GM18951 (cell line): ENCODE data around the gene CTSE.
"Not testable (repeated sequence)": the region's sequence is repeated elsewhere in the genome, so short reads cannot be mapped to it uniquely, and the experiment has no call there.

ENCODE experiments used
- POLR2A ChIP-seq: IDR thresholded peaks from 4 replicates; pipeline ENCODE4 v1.6.1; 2011; ENCODE audit warnings: mild to moderate bottlenecking; ENCODE audit not compliant: insufficient read length, insufficient read depth; ENCODE audit errors: extremely low read depth
- in situ Hi-C: fragments of 300-500 bp; cut with MboI; formaldehyde crosslinking; loops from one replicate; pipeline ENCODE4 v1.12.0; 2022; ENCODE audit warnings: low sequenced_read_pairs, mixed read lengths, inconsistent platforms; ENCODE audit not compliant: unreplicated experiment

CTSE gene

DNA sequence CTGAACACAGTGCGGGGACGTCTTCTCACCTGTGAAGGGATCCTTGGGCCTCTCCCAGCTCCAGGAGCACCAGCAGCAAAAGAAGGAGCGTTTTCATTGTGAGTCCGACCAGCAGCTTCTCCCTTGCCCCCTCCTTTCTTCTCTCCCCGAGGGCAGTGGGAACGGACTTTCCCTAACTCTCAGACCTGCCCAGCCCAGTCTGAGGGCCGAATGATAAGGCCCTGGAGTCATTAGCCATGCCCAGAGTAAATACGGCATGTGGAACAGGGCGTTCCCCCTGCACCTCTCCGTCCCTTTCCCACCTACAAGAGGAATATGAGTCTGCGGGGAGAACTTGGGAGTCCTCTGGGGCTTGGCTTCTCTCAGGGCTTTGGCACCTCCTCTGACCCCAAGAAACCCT, at the start of gene CTSE:
CTSE (minus strand) TSS at position 201 of the 400 bp plus-strand sequence; CDS start at position 97, 104 bp downstream.
- no peak for TF ChIP-seq POLR2A
- in situ Hi-C loops, result no loop called here

DNA sequence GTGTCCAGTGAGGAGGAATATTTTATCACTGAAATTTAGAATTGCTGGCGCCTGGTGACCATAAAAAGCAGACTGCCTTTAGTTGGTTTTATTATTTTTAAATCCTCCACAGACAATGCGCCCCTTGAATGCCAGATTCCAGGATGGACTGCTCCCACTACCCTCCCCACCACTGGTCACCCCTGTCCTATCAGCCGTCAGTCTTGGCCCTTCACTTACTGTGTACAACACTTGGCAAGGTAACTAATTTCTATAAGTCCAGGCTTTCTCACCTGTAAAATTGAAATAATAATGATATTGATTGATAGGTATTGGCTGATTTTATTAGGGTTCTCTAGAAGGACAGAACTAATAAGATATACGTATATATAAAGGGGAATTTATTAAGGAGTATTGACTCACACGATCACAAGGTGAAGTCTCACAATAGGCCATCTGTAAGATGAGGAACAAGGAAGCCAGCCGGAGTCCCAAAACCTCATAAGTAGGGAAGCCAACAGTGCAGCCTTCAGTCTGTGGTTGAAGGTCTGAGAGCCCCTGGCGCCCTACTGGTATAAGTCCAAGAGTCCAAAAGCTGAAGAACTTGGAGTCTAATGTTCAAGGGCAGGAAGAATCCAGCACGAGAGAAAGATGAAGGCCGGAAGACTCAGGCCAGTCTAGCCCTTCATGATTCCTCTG, 47.1 kb upstream of the CTSE start:
- in situ Hi-C loops, result no loop called here
- no peak for TF ChIP-seq POLR2A

- no peak for TF ChIP-seq POLR2A
Measured at GRCh38 chr1:206068314-206068713, 44.6 kb upstream of the CTSE start.

GRCh38 chr1:206067486-206068227, 44.0 kb upstream of the CTSE start:
- peak; percentile 26 for TF ChIP-seq POLR2A
- in situ Hi-C loops, result no loop called here

More at GRCh38 chr1:206068314-206068713, 44.6 kb upstream of the CTSE start:
- in situ Hi-C loops, result no loop called here

DNA sequence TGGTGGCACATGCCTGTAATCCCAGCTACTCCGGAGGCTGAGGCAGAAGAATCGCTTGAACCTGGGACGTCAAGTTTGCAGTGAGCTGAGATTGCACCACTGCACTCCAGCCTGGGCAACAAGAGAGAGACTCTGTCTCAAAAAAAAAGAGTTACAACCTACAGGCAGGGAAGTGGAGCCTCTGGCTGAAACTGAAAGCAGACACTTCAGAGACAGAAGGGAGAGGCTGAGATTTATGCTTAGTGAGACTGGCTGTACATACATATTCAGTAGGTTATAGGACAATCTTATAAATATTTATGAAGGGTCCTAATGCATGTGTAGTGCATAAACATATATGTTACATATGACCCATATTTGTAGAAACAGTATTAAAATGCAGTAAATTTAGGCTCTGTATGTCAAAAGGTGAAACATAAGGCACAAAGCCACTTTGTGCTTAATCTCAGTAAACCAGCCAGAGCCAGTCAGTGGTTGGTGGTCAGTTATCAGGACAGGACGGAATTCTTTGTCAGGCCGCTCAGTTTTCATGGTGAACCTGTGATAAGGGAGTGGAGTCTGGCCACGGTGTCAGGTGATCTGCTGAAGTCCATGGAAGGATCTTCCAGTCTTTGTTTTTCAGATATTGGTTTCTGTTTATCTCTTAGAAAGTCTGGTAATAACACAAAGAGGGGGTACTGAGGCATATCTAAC, 42.9 kb upstream of the CTSE start:
- in situ Hi-C loops, result no loop called here
- TF ChIP-seq POLR2A, result no peak

DNA sequence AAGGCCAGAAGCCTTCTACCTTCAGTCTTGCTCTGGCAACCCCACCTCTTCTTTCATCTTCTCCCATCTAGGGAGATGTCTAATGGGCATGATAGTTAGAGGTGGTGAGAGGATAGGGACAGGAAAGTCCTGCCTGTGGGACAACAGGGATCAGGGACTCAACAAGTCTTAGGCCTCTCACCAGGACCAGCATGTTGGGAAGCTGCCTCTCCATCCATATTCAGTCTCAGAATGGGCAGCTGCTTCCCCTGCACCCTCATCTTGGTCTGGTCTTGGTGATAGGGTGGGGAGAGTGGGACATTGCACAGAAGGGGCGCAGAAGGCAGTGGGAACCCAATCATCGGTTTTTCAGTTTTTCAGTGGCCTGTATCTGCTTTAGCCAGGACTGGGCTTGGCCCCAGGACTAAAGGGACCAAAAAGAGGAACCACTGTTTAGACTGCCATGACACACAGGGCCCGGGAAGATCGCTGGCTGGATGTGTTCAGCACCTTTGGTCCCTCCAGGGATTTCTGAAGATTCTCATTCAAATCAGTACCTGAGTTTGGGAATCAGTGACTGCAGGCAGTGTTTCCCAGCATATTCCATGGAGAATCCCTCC, 42.0 kb upstream of the CTSE start:
- no peak for TF ChIP-seq POLR2A
- in situ Hi-C loops, result no loop called here

- in situ Hi-C loops, result not testable (repeated sequence)
Measured at GRCh38 chr1:206064501-206064900, 40.8 kb upstream of the CTSE start.

GRCh38 chr1:206064001-206064400, 40.3 kb upstream of the CTSE start:
- in situ Hi-C loops, result not testable (repeated sequence)

DNA sequence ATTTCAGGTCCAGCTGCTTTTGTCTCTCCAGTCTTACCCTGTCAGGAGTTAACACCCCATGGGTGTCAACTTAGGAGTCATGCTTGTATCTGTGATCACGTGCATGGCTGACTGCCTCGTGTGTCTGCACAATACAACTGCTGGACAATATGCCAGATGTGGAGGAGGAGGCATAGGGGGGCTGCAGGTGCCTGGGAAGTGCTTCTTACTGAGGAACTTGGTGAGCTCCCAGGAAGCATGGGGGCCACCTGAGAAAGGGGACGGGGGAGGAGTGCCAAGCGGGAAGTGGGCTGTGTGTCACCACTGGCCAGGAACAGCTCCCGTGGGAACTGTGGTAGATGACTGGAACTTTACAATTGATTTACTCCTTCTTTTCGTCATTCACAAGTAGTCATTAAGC, 38.8 kb upstream of the CTSE start:
- in situ Hi-C loops, result no loop called here

GRCh38 chr1:206060844-206061243, 37.1 kb upstream of the CTSE start:
- no peak for TF ChIP-seq POLR2A
- in situ Hi-C loops, result no loop called here

More for the DNA sequence above, 38.8 kb upstream of the CTSE start:
- TF ChIP-seq POLR2A, result no peak

- in situ Hi-C loops, result no loop called here
- no peak for TF ChIP-seq POLR2A
Measured at GRCh38 chr1:206059355-206059915, 35.7 kb upstream of the CTSE start.

DNA sequence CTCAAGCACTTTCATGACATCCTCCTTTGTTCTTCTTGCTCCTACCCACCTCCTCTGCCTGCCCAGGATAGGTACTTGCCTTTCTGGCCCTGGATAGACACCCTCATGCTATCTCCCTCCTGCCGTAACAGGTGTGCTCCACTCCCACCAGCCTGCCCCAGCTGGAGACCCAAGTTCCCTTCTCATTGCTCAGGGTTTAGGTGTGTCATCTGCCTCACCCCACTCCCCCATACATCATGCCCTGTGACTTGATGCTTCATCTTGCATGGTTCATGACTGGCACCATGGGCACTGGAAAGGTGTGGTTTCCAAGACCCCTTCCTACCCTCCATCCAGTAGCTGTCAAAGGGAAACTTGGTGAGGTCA, 35.2 kb upstream of the CTSE start:
- no peak for TF ChIP-seq POLR2A
- in situ Hi-C loops, result no loop called here

DNA sequence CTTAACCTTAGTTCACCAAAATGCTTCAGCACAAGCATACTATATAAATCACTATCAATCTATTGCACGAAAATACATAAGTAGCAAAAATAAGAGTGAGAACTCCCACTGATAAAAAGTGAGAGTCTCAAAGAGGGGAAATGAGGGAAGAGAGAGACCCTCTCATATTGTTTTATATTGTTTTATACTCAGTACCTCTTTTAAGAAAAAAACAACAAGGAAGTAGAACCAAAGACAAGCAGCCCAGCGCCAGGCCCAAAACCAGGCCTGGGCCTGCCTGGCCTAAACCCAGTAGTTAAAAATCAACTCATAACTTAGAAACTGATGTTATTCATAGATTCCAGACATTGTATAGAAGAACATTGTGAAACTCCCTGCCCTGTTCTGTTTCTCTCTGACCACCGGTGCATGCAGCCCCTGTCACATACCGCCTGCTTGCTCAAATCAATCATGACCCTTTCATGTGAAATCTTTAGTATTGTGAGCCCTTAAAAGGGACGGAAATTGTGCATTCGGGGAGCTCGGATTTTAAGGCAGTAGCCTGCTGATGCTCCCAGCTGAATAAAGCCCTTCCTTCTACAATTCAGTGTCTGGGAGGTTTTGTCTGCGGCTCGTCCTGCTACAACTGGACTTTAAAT, 34.7 kb upstream of the CTSE start:
- in situ Hi-C loops, result not testable (repeated sequence)

DNA sequence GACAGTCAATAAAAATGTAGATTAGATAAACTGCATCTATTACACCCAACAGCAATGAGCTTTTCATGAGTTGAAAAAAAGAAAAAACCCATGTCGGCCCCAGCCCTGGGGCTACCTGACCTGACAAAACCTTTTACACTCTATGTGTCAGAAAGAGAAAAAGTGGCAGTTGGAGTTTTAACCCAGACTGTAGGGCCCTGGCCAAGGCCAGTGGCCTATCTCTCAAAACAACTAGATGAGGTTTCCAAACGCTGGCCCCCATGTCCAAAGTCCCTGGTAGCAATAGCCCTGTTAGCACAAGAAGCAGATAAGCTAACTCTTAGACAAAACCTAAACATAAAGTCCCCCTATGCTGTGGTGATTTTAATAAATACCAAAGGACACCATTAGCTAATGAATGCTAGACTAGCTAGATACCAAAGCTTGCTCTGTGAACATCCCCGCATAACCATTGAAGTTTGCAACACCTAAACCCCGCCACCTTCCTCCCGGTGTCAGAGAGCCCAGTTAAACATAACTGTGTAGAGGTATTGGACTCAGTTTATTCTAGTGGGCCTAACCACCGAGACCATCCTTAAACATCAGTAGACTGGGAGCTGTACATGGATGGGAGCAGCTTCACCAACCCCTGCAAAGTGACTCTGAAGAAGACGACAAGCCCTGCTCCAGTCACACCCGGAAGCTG, 32.1 kb upstream of the CTSE start:
- in situ Hi-C loops, result not testable (repeated sequence)

GRCh38 chr1:206055069-206055625, 31.5 kb upstream of the CTSE start:
- in situ Hi-C loops, result not testable (repeated sequence)

GRCh38 chr1:206053616-206054015, 29.9 kb upstream of the CTSE start:
- in situ Hi-C loops, result not testable (repeated sequence)

DNA sequence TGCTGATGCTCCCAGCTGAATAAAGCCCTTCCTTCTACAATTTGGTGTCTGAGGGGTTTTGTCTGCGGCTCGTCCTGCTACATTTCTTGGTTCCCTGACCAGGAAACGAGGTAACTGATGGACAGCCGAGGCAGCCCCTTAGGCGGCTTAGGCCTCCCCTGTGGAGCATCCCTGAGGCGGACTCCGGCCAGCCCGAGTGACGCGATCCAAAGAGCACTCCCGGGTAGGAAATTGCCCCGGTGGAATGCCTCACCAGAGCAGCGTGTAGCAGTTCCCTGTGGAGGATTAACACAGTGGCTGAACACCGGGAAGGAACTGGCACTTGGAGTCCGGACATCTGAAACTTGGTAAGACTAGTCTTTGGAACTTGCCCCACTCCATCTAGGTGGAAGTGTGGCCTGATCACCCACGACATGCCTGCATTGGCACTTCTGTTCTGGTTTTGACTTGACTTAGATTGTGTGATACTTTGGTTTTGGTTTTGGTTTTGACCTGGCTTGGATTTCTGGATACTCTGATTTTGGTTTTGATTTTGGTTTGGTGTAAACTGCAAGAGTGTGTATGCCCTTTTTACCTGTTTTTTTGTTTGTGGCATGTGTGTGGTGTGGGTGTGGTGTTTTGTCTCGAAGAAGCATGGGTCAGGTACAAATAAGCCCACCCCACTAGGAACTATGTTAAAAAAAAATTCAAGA, 29.4 kb upstream of the CTSE start, which contains the start of gene RHEX:
RHEX (plus strand) TSS at position 255 of the 692 bp plus-strand sequence. CDS start 44,656 bp downstream, outside the sequence.
- in situ Hi-C loops, result not testable (repeated sequence)
